ENCODE data around the gene HOXB13.

The HOXB13 gene

DNA sequence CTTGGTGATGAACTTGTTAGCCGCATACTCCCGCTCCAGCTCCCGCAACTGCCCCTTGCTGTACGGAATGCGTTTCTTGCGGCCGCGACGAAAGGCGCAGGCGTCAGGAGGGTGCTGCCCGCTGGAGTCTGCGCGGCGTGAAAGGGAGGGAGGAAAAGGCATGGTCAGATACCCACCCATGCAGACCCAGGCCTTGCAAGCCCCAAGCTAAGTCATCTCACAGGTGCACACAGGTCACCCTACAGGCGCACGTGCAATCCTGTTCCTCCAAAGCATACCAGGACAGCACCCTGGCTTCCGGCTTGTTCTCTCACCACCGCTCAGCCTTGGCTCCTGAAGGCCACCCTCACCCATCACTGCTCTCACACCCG, 1.6 kb downstream of the HOXB13 start:
- TF ChIP-seq, protein P1, sequence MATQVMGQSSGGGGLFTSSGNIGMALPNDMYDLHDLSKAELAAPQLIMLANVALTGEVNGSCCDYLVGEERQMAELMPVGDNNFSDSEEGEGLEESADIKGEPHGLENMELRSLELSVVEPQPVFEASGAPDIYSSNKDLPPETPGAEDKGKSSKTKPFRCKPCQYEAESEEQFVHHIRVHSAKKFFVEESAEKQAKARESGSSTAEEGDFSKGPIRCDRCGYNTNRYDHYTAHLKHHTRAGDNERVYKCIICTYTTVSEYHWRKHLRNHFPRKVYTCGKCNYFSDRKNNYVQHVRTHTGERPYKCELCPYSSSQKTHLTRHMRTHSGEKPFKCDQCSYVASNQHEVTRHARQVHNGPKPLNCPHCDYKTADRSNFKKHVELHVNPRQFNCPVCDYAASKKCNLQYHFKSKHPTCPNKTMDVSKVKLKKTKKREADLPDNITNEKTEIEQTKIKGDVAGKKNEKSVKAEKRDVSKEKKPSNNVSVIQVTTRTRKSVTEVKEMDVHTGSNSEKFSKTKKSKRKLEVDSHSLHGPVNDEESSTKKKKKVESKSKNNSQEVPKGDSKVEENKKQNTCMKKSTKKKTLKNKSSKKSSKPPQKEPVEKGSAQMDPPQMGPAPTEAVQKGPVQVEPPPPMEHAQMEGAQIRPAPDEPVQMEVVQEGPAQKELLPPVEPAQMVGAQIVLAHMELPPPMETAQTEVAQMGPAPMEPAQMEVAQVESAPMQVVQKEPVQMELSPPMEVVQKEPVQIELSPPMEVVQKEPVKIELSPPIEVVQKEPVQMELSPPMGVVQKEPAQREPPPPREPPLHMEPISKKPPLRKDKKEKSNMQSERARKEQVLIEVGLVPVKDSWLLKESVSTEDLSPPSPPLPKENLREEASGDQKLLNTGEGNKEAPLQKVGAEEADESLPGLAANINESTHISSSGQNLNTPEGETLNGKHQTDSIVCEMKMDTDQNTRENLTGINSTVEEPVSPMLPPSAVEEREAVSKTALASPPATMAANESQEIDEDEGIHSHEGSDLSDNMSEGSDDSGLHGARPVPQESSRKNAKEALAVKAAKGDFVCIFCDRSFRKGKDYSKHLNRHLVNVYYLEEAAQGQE (IDR thresholded peaks at IDR 0.05; ENCODE audit: low read depth): no peak
- TF ChIP-seq EGR1 (IDR thresholded peaks at IDR 0.05) (no peak), NFIC (IDR thresholded peaks at IDR 0.05) (no peak)
- TF ChIP-seq, protein P2, sequence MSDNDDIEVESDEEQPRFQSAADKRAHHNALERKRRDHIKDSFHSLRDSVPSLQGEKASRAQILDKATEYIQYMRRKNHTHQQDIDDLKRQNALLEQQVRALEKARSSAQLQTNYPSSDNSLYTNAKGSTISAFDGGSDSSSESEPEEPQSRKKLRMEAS (IDR thresholded peaks at IDR 0.05): no peak

DNA sequence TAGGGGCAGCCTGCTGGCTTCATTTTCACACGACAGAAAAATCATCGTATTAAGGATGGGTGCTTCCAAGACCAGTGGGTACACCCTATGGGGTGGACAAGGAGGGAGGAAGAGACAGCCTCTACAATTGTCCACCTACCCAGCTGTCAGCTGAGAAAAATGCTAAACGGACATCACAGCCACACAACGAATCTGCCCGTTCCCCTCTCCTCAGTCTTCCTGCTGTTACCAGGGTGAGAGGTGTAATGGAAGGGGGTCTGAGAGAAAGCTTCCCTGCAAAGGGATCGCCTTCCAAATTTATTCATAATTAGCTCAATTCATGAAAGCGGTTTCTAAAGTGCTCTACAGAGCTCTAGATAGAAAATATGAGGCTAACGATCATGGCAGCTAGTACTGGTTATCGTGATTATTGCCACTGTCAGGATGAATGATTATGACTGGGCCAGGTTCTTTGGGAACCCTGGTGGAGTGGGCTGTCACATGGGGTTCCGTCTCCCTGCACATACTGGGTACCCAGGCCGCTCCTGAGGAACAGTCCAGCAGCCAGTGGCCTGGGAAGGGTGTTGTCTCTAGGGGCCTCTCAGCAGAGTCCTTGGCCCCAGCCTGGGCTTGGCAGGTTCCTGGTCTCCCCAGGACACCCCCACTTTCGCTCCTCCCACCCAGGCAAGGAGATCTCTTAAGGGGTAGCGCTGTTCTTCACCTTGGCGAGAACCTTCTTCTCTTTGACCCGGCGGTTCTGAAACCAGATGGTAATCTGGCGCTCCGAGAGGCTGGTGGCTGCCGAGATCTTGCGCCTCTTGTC, 2.2 kb downstream of the HOXB13 start:
- TF ChIP-seq YY1 (IDR thresholded peaks at IDR 0.05; ENCODE audit: low read depth): no peak
- no peak for TF ChIP-seq FOXM1 (IDR thresholded peaks at IDR 0.05; ENCODE audit: borderline replicate concordance, low read depth)
- no peak for TF ChIP-seq CREB1 (IDR thresholded peaks at IDR 0.05; ENCODE audit: low read depth)
- TF ChIP-seq, protein P2 (IDR thresholded peaks at IDR 0.05): no peak
- no peak for TF ChIP-seq TCF12 (IDR thresholded peaks at IDR 0.05; ENCODE audit: low read depth)
- no peak for TF ChIP-seq TEAD4 (IDR thresholded peaks at IDR 0.05)
- TF ChIP-seq CEBPB (IDR thresholded peaks at IDR 0.05): no peak
- TF ChIP-seq NFIC (IDR thresholded peaks at IDR 0.05): no peak
- no peak for TF ChIP-seq EP300 (IDR thresholded peaks at IDR 0.05; ENCODE audit: borderline replicate concordance)
- no peak for TF ChIP-seq ZBTB7A (IDR thresholded peaks at IDR 0.05; ENCODE audit: low read depth)

DNA sequence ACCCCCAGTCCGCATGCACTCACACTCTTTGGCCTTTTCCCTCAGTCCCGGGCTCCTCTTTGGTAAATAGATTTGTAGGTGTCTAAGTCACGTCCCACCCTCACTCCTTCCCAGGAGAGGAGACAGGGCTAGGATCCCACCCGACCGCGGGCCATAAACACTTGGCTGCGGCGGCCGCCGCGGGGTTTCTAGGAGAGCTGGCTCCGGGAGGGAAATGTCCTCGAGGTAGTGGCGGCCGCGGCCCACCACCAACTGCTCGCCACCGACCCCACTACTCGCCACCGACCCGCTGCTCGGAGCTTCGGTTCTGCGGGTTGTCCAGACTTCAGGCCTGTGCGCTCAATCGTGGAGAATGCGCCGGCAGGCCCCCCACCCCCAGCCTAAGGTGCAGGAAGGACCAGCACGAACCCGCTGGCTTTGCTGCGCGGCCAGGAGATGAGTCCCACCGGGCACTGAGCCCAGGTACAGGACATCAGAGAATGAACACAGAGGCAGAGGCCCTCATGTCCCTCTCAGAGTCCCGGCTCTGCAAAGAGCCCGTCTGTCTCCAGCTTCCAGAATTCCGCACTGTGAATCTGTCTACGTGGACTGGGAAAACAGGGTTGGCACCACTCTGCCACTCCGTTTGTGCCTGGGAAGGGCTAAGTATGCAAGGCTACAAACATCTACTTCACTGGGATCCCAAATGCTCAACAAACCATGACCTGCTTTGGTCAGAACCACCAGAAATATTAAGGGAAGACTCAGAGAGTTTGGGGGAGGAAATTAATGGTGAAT, 3.1 kb downstream of the HOXB13 start:
- TF ChIP-seq EP300 (IDR thresholded peaks at IDR 0.05; ENCODE audit: borderline replicate concordance) (no peak), NFIC (IDR thresholded peaks at IDR 0.05) (no peak), EGR1 (IDR thresholded peaks at IDR 0.05) (no peak), CEBPB (IDR thresholded peaks at IDR 0.05) (no peak), TAF1 (IDR thresholded peaks at IDR 0.05; ENCODE audit: low read depth) (no peak), ZBTB7A (IDR thresholded peaks at IDR 0.05; ENCODE audit: low read depth) (no peak)
- TF ChIP-seq, protein P3, sequence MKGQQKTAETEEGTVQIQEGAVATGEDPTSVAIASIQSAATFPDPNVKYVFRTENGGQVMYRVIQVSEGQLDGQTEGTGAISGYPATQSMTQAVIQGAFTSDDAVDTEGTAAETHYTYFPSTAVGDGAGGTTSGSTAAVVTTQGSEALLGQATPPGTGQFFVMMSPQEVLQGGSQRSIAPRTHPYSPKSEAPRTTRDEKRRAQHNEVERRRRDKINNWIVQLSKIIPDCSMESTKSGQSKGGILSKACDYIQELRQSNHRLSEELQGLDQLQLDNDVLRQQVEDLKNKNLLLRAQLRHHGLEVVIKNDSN (IDR thresholded peaks at IDR 0.05): no peak

DNA sequence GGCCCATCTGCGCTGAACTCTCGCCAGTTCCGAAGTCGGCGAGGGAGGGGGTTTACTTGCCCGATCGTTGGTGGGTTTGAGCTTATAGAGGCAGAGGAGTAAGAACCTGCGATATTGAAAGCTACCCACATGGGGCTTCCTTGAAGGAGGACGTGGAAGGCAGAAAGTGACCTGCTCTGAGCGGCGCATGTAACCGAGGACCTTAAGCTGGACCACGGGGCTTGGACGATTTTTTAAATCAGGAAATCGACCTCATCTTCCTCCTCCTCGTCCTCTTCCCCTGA, 3.6 kb downstream of the HOXB13 start:
- TF ChIP-seq, protein P2 (IDR thresholded peaks at IDR 0.05): no peak
- no peak for TF ChIP-seq TEAD4 (IDR thresholded peaks at IDR 0.05)
- TF ChIP-seq ZBTB7A (IDR thresholded peaks at IDR 0.05; ENCODE audit: low read depth): no peak
- no peak for TF ChIP-seq FOXM1 (IDR thresholded peaks at IDR 0.05; ENCODE audit: borderline replicate concordance, low read depth)
- TF ChIP-seq, protein P1 (IDR thresholded peaks at IDR 0.05; ENCODE audit: low read depth): no peak
- TF ChIP-seq, protein P3 (IDR thresholded peaks at IDR 0.05): no peak
- TF ChIP-seq YY1 (IDR thresholded peaks at IDR 0.05; ENCODE audit: low read depth): no peak
- TF ChIP-seq CREB1 (IDR thresholded peaks at IDR 0.05; ENCODE audit: low read depth): no peak
- no peak for TF ChIP-seq EP300 (IDR thresholded peaks at IDR 0.05; ENCODE audit: borderline replicate concordance)
- TF ChIP-seq TCF12 (IDR thresholded peaks at IDR 0.05; ENCODE audit: low read depth): no peak
- no peak for TF ChIP-seq TAF1 (IDR thresholded peaks at IDR 0.05; ENCODE audit: low read depth)
- TF ChIP-seq NFIC (IDR thresholded peaks at IDR 0.05): no peak
- no peak for TF ChIP-seq RAD21 (IDR thresholded peaks at IDR 0.05; ENCODE audit: low read depth)

DNA sequence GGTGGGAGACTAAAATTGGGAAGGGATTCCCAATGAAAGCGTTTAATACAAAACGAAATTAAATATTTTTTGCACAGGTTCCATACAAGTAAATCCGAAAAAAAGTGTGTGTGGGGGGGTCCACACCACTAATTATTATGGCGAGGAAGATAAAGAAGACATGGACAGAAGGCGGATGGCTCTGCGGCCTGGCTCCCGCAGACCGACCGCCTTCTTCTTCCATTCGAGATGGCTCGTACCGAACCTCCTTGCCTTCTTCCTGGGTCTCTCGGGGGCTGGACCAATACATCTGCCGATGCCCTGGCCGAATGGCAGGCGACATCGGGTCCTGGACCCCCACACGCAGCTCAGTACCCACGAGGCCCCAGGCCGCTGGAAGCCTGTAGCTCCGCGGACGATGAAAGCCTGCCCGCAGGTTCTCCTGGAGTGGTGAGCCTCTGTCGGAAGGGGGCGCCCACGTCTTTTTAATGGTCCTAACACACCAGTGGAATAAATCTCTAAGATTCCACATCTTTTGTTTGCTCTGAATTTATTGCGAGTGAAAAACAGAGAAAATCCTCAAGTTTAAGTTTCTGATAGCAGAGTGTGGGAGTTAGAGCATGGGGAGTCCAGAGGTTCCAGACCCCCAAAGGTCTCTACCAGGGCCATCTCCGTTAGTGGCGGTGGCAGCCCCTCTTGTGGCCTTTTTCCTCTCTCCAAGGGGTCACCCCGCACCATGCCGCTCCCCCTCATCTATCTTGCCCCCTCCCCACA, 4.1 kb downstream of the HOXB13 start:
- peak; percentile 70 for TF ChIP-seq RAD21 (IDR thresholded peaks at IDR 0.05; ENCODE audit: low read depth)
- TF ChIP-seq, protein P1 (IDR thresholded peaks at IDR 0.05; ENCODE audit: low read depth): no peak
